ENCODE measurements around the gene COA7.

DNA sequence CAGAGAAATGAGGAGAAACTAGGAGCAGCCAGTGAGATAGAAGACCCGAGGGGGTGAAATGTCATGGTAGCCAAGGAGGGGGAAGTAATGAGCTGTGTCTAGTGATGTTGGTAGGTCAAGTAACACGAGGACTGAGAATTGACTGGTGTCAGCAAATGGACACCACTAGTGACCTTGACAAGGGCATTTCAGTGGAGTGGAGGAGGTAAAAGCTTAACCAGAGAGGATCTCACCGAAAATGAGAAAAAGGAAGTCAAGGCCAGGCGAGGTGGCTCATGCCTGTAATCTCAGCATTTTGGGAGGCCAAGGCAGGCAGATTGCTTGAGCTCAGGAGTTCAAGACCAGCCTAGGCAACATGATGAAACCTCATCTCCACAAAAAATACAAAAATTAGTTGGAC lies 25.1 kb upstream of the COA7 start:
- TF ChIP-seq POLR2A (IDR thresholded peaks at IDR 0.05) (no peak), POLR2AphosphoS5 (IDR thresholded peaks at IDR 0.05) (no peak)
- TF ChIP-seq, protein P1, sequence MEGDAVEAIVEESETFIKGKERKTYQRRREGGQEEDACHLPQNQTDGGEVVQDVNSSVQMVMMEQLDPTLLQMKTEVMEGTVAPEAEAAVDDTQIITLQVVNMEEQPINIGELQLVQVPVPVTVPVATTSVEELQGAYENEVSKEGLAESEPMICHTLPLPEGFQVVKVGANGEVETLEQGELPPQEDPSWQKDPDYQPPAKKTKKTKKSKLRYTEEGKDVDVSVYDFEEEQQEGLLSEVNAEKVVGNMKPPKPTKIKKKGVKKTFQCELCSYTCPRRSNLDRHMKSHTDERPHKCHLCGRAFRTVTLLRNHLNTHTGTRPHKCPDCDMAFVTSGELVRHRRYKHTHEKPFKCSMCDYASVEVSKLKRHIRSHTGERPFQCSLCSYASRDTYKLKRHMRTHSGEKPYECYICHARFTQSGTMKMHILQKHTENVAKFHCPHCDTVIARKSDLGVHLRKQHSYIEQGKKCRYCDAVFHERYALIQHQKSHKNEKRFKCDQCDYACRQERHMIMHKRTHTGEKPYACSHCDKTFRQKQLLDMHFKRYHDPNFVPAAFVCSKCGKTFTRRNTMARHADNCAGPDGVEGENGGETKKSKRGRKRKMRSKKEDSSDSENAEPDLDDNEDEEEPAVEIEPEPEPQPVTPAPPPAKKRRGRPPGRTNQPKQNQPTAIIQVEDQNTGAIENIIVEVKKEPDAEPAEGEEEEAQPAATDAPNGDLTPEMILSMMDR (IDR thresholded peaks at IDR 0.05) = no peak

All from suprapubic skin (tissue), 4 donors.